ENCODE measurements around the gene SPINT2. TPM values are rescaled to one million over a fixed set of nuclear protein-coding genes. Genes with fewer than 3 reads are reported as not detected.

Gene SPINT2
- total and polyA plus RNA-seq, 4 donors, result 146 to 292 (median 196) TPM

DNA sequence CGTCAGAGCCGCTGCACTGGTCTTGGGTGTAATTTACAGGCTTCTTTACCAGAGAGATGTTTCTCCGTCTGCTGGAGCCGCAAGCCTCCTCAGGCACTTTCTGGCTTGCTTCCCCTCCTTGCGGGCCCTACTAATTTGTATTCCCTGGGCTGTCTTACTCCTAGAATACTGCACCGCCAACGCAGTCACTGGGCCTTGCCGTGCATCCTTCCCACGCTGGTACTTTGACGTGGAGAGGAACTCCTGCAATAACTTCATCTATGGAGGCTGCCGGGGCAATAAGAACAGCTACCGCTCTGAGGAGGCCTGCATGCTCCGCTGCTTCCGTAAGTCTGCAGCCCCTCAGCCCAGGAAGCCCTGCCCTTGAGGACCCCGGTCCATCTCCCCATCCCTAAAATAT, 25.6 kb downstream of the SPINT2 start:
- peaks cover 0 to 19% of the 10 kb centered on the region in 2 donors for H3K36me3 ChIP-seq (ENCODE audit: control insufficient read depth in 1 of 2, insufficient read depth in 2 of 2, low read length in 1 of 2)
- WGBS, 2 donors, result 94% methylated on average over 15 of the region's 15 CpGs

DNA sequence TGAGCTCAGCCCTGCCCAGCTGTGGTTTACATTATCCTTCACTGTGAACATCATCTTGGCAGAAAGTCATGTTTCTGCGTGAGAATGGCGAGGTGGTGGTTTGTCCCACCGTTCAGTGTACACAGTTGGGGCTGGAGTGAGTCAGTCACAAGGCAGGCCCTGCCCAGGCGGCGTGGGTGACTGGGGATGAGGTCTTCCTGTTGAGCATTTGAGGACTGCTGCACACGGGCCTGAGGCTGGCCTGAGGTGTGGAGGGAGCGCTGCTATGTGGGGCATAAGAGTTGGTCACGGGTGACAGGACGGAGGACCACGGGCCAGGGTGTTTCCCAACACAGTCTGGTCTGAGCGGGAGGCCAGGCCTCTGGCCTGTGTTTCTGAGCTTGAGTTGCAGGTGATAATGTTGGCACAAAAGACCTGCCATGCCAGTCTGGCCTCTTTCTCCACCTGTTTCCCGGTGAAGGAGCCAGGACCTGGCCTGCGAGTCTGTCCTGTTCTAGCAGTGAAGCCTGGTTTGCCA, 26.3 kb downstream of the SPINT2 start:
- ATAC-seq (ENCODE audit: low FRiP score), result peak; percentile 17
- Histone ChIP-seq H3K36me3 (ENCODE audit: control insufficient read depth in 1 of 2, insufficient read depth in 2 of 2, low read length in 1 of 2) (peaks cover 0 to 19% of the 10 kb centered on the region in 2 donors), H3K4me1 (ENCODE audit: control insufficient read depth in 1 of 2, insufficient read depth in 2 of 2, low read length in 2 of 2) (no peaks in the 10 kb centered on the region), H3K27me3 (ENCODE audit: control insufficient read depth in 1 of 2, insufficient read depth in 2 of 2, low read length in 1 of 2) (no peaks in the 10 kb centered on the region), H3K4me3 (ENCODE audit: low read length in 2 of 2) (no peak overlapping the region), H3K27ac (ENCODE audit: low read depth in 1 of 2, low read length in 2 of 2) (no peak overlapping the region), H3K9me3 (ENCODE audit: control insufficient read depth, low read length) (no peaks in the 10 kb centered on the region)
- intact Hi-C loops (cut with DNase I), result no loop called here
- 80 to 84% methylated on average over 13 of the region's 13 CpGs for WGBS, 2 donors
- DNase-seq, result no peak

More for the DNA sequence above, 25.6 kb downstream of the SPINT2 start:
- Histone ChIP-seq H3K27me3 (ENCODE audit: control insufficient read depth in 1 of 2, insufficient read depth in 2 of 2, low read length in 1 of 2) (no peaks in the 10 kb centered on the region), H3K4me3 (ENCODE audit: low read length in 2 of 2) (no peak overlapping the region), H3K4me1 (ENCODE audit: control insufficient read depth in 1 of 2, insufficient read depth in 2 of 2, low read length in 2 of 2) (no peaks in the 10 kb centered on the region), H3K9me3 (ENCODE audit: control insufficient read depth, low read length) (no peaks in the 10 kb centered on the region), H3K27ac (ENCODE audit: low read depth in 1 of 2, low read length in 2 of 2) (no peak overlapping the region)
- intact Hi-C loops (cut with DNase I), result no loop called here
- DNase-seq, result no peak
- no peak for ATAC-seq (ENCODE audit: low FRiP score)

DNA sequence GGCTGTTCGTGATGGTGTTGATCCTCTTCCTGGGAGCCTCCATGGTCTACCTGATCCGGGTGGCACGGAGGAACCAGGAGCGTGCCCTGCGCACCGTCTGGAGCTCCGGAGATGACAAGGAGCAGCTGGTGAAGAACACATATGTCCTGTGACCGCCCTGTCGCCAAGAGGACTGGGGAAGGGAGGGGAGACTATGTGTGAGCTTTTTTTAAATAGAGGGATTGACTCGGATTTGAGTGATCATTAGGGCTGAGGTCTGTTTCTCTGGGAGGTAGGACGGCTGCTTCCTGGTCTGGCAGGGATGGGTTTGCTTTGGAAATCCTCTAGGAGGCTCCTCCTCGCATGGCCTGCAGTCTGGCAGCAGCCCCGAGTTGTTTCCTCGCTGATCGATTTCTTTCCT, 27.5 kb downstream of the SPINT2 start:
- Histone ChIP-seq H3K4me3 (ENCODE audit: low read length in 2 of 2) (no peak overlapping the region), H3K27ac (ENCODE audit: low read depth in 1 of 2, low read length in 2 of 2) (no peak overlapping the region), H3K27me3 (ENCODE audit: control insufficient read depth in 1 of 2, insufficient read depth in 2 of 2, low read length in 1 of 2) (no peaks in the 10 kb centered on the region), H3K4me1 (ENCODE audit: control insufficient read depth in 1 of 2, insufficient read depth in 2 of 2, low read length in 2 of 2) (no peaks in the 10 kb centered on the region), H3K36me3 (ENCODE audit: control insufficient read depth in 1 of 2, insufficient read depth in 2 of 2, low read length in 1 of 2) (peaks cover 0 to 19% of the 10 kb centered on the region in 2 donors), H3K9me3 (ENCODE audit: control insufficient read depth, low read length) (no peaks in the 10 kb centered on the region)
- WGBS, 2 donors, result 78 to 82% methylated on average over 15 of the region's 15 CpGs
- DNase-seq (no peak), ATAC-seq (ENCODE audit: low FRiP score) (no peak)
- intact Hi-C loops (cut with DNase I), result no loop called here

DNA sequence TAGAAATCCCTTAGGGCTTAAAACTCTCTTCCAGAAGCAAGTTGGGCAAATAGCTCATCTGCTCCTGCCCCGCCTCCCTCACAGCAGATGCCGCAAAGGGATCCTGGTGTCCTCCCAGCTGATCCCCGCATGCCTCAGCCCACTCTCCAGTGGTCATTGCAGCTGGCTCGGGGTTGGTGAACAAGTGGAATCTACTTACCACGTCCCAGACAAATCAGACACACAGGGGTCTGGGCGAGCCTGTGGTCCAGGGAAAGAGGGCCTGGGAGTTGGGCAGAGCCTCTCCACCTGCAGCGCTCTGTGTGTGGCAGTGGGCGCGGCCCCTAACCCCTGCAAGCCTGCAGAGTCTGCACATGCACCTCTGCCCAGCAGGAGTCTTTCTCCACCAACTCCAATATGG, 28.9 kb downstream of the SPINT2 start:
- no peak overlapping the region for H3K4me3 ChIP-seq (ENCODE audit: low read length in 2 of 2)
- H3K27ac ChIP-seq (ENCODE audit: low read depth in 1 of 2, low read length in 2 of 2), result no peak overlapping the region
- no peaks in the 10 kb centered on the region for H3K9me3 ChIP-seq (ENCODE audit: control insufficient read depth, low read length)
- DNase-seq (no peak), ATAC-seq (ENCODE audit: low FRiP score) (no peak)
- no peaks in the 10 kb centered on the region for H3K4me1 ChIP-seq (ENCODE audit: control insufficient read depth in 1 of 2, insufficient read depth in 2 of 2, low read length in 2 of 2)
- H3K27me3 ChIP-seq (ENCODE audit: control insufficient read depth in 1 of 2, insufficient read depth in 2 of 2, low read length in 1 of 2), result no peaks in the 10 kb centered on the region
- peaks cover 0 to 18% of the 10 kb centered on the region in 2 donors for H3K36me3 ChIP-seq (ENCODE audit: control insufficient read depth in 1 of 2, insufficient read depth in 2 of 2, low read length in 1 of 2)
- intact Hi-C loops (cut with DNase I), result no loop called here
- 92 to 93% methylated on average over 9 of the region's 9 CpGs for WGBS, 2 donors

DNA sequence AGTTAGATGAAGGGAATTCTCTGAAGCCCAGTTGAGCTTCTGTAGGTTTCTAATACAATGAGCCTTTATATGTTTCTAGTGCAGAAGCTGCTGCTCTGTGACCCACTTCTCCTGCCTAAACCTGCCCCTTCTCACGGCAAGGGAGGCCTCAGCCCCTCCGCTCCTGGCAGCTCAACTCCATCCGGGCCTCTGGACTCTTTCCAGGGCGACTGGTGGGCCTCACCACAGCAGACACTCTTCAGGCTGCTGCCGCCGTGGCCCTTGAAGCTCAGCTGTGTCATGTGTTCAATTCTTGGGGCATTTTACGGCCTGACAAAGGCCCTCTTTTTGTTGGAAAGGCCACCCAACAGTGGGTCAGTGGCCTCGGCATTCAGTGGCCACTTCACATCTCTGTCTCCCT, 29.7 kb downstream of the SPINT2 start:
- whole genome bisulfite sequencing, 2 donors, result 76 to 77% methylated on average over 8 of the region's 8 CpGs
- peaks cover 0 to 12% of the 10 kb centered on the region in 2 donors for H3K36me3 ChIP-seq (ENCODE audit: control insufficient read depth in 1 of 2, insufficient read depth in 2 of 2, low read length in 1 of 2)
- H3K9me3 ChIP-seq (ENCODE audit: control insufficient read depth, low read length), result no peaks in the 10 kb centered on the region
- no peaks in the 10 kb centered on the region for H3K4me1 ChIP-seq (ENCODE audit: control insufficient read depth in 1 of 2, insufficient read depth in 2 of 2, low read length in 2 of 2)
- DNase-seq (no peak), ATAC-seq (ENCODE audit: low FRiP score) (no peak)
- no peaks in the 10 kb centered on the region for H3K27me3 ChIP-seq (ENCODE audit: control insufficient read depth in 1 of 2, insufficient read depth in 2 of 2, low read length in 1 of 2)
- no peak overlapping the region for H3K27ac ChIP-seq (ENCODE audit: low read depth in 1 of 2, low read length in 2 of 2)
- no peak overlapping the region for H3K4me3 ChIP-seq (ENCODE audit: low read length in 2 of 2)
- intact Hi-C loops (cut with DNase I), result no loop called here

DNA sequence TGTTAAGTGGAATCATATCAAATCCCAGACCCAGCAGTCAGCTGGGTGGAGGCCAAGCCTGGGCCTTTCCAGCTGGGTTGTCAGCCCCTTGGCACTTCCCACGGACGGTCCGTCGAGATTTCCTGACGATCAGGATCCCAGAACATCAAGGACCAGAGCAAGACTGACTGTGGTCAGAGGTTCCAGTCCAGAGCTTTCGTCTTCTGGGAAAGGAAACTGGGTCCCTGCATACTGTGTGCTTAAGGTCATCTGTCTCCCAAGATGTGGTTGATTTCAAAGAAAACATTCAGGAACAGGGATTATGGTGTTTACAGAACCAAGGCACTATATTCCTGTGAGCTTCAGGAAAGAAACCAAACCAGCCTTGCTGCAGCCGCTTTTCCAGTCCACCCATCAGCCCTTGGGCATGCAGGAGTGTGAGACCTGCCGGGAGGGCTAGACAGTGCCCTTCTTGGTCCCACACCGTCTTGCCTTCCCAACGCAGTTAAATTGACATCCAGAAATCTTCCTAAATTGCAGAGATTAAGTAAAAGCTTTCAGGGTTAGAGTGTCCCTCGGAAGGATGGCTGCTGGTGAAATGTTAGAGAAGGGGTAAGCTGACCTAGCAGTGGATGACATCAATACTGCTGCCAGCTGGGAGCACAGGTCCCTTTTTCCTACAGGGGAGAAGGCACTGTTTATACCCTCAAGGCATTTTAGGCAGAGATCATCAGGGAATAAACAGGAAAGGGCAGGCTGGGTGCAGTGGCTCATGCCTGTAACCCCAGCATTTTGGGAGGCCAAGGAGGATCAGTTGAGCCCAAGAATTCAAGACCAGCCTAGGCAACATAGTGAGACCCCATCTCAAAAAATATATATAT, 34.7 kb downstream of the SPINT2 start:
- Histone ChIP-seq H3K4me1 (ENCODE audit: control insufficient read depth in 1 of 2, insufficient read depth in 2 of 2, low read length in 2 of 2) (no peaks in the 10 kb centered on the region), H3K27me3 (ENCODE audit: control insufficient read depth in 1 of 2, insufficient read depth in 2 of 2, low read length in 1 of 2) (no peaks in the 10 kb centered on the region), H3K9me3 (ENCODE audit: control insufficient read depth, low read length) (no peaks in the 10 kb centered on the region), H3K36me3 (ENCODE audit: control insufficient read depth in 1 of 2, insufficient read depth in 2 of 2, low read length in 1 of 2) (peaks cover 0 to 2% of the 10 kb centered on the region in 2 donors), H3K27ac (ENCODE audit: low read depth in 1 of 2, low read length in 2 of 2) (peak overlapping the region in 1 of 2 donors; percentile 9), H3K4me3 (ENCODE audit: low read length in 2 of 2) (no peak overlapping the region)
- DNase-seq (no peak), ATAC-seq (ENCODE audit: low FRiP score) (no peak)
- 14 to 16% methylated on average over 11 of the region's 11 CpGs for WGBS, 2 donors
- intact Hi-C loops (cut with DNase I), result no loop called here

DNA sequence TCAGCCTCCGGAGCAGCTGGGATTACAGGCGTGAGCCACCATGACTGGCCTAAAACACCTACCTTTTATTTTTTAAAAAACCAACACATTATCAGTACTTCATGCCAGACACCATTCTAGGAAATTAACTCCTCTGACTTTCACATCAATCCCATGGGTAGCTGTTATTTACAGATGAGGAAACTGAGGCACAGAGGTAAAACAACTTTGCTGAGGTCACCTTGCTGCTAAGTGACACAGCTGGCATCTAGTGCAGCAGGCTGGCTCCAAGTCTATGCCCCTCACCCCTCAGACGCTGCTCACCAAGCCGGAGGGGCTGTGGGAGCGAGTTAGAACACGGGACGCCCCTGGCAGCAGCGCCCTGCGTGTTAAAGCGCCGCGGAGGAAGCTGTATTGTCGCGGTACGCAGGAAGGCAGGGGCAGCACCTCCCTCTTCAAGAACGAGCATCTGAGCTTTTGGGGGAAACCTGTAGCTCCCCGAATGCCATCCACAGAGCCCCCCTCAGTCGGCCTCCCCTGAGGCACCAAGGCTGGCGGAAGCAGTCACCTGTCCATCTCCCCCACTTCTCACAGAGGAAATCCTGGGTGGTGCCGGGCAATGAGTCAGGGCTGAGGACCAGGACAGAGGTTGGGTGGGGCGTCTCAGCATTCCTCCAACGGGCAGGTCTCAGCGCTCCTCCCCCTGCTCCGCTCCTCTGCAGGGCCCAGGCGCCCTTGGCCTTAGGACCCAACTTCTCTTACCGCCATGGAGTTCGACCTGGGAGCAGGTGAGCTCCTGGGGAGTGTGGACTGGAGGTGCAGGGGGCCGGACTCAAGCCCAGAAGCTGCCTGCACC, 39.4 kb downstream of the SPINT2 start, which contains the start of gene C19orf33:
C19orf33 (plus strand) TSS at position 735 of the 835 bp plus-strand sequence; CDS start at position 746, 11 bp downstream.
- intact Hi-C loops (cut with DNase I), result no loop called here
- H3K36me3 ChIP-seq (ENCODE audit: control insufficient read depth in 1 of 2, insufficient read depth in 2 of 2, low read length in 1 of 2), result peaks cover 0 to 2% of the 10 kb centered on the region in 2 donors
- H3K27ac ChIP-seq (ENCODE audit: low read depth in 1 of 2, low read length in 2 of 2), result no peak within 1 kb of the TSS
- H3K27me3 ChIP-seq (ENCODE audit: control insufficient read depth in 1 of 2, insufficient read depth in 2 of 2, low read length in 1 of 2), result no peaks in the 10 kb centered on the region
- no peaks in the 10 kb centered on the region for H3K4me1 ChIP-seq (ENCODE audit: control insufficient read depth in 1 of 2, insufficient read depth in 2 of 2, low read length in 2 of 2)
- no peaks in the 10 kb centered on the region for H3K9me3 ChIP-seq (ENCODE audit: control insufficient read depth, low read length)
- no peak within 1 kb of the TSS for H3K4me3 ChIP-seq (ENCODE audit: low read length in 2 of 2)
- 76% methylated on average over 28 of the region's 28 CpGs for WGBS, 2 donors
- no peak for DNase-seq
- ATAC-seq (ENCODE audit: low FRiP score), result no peak

DNA sequence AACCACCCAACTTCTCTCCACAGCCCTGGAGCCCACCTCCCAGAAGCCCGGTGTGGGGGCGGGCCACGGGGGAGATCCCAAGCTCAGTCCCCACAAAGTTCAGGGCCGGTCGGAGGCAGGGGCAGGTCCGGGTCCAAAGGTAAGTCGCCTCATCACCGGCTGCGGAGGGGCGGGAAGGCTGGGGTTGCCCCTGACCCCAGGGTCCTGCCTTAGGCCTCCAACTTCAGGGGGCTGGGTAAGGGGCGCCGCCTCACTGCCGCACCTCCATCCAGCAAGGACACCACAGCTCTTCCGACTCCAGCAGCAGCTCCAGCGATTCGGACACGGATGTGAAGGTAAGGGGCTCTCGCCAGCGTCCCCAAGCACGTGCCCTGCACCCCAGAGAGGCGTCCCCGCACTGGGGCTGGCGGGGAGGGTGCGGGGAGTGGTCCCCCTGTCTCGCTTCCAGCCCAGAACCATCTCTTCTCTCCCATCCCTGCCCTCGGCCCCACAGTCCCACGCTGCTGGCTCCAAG, 40.0 kb downstream of the SPINT2 start:
- Histone ChIP-seq H3K36me3 (ENCODE audit: control insufficient read depth in 1 of 2, insufficient read depth in 2 of 2, low read length in 1 of 2) (peaks cover 0 to 3% of the 10 kb centered on the region in 2 donors), H3K4me3 (ENCODE audit: low read length in 2 of 2) (no peak overlapping the region), H3K27ac (ENCODE audit: low read depth in 1 of 2, low read length in 2 of 2) (no peak overlapping the region), H3K4me1 (ENCODE audit: control insufficient read depth in 1 of 2, insufficient read depth in 2 of 2, low read length in 2 of 2) (no peaks in the 10 kb centered on the region), H3K9me3 (ENCODE audit: control insufficient read depth, low read length) (no peaks in the 10 kb centered on the region), H3K27me3 (ENCODE audit: control insufficient read depth in 1 of 2, insufficient read depth in 2 of 2, low read length in 1 of 2) (no peaks in the 10 kb centered on the region)
- DNase-seq (no peak), ATAC-seq (ENCODE audit: low FRiP score) (no peak)
- 75 to 79% methylated on average over 27 of the region's 27 CpGs for WGBS, 2 donors
- intact Hi-C loops (cut with DNase I), result no loop called here

Measured in aorta (tissue), 5 donors.